GM13977 (cell line): ENCODE results near the gene BPTF.
"Not testable (repeated sequence)": the region's sequence is repeated elsewhere in the genome, so short reads cannot be mapped to it uniquely, and the experiment has no call there.

ENCODE experiments used
- DNase-seq: peaks from one replicate; pipeline ENCODE4 v3.0.0; 2012; ENCODE audit warnings: low spot score
- in situ Hi-C: fragments of 300-500 bp; cut with MboI; formaldehyde crosslinking; loops from one replicate; pipeline ENCODE4 v1.12.0; 2022; ENCODE audit warnings: low sequenced_read_pairs, low pct_unique_long_range_greater_than_20kb, mixed read lengths, inconsistent platforms; ENCODE audit not compliant: unreplicated experiment
- TF ChIP-seq, protein P1 (sequence below): IDR thresholded peaks from 2 replicates; pipeline ENCODE4 v1.5.1; 2012; ENCODE audit warnings: mild to moderate bottlenecking, control low read depth; ENCODE audit not compliant: insufficient read depth; ENCODE audit errors: extremely low read depth, missing control alignments

BPTF gene

GRCh38 chr17:67881083-67881482 lies 55.8 kb downstream of the BPTF start:
- TF ChIP-seq, protein P1, sequence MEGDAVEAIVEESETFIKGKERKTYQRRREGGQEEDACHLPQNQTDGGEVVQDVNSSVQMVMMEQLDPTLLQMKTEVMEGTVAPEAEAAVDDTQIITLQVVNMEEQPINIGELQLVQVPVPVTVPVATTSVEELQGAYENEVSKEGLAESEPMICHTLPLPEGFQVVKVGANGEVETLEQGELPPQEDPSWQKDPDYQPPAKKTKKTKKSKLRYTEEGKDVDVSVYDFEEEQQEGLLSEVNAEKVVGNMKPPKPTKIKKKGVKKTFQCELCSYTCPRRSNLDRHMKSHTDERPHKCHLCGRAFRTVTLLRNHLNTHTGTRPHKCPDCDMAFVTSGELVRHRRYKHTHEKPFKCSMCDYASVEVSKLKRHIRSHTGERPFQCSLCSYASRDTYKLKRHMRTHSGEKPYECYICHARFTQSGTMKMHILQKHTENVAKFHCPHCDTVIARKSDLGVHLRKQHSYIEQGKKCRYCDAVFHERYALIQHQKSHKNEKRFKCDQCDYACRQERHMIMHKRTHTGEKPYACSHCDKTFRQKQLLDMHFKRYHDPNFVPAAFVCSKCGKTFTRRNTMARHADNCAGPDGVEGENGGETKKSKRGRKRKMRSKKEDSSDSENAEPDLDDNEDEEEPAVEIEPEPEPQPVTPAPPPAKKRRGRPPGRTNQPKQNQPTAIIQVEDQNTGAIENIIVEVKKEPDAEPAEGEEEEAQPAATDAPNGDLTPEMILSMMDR, result no peak
- in situ Hi-C loops, result no loop called here
- no peak for DNase-seq

DNA sequence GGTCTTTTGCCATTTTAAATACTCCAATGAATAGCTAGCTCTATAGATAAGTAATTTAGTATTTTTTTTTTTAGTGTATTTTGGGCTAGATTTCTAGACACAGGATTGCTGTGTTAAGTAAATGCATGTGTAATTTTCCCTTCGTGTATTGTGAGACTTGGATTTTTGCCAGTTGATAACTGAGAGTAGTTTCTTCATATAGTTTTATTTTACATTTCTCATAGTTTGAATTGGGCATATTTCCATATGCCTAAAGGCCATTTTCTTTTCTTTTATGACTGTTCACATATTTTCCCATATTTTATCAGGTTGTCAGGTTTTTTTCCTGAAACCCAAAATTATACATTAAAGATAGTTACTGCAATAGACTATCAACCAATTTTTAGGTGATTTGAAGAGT lies 59.4 kb downstream of the BPTF start:
- TF ChIP-seq, protein P1, result no peak
- in situ Hi-C loops, result no loop called here
- DNase-seq, result no peak

GRCh38 chr17:67891481-67892119 lies 66.3 kb downstream of the BPTF start:
- in situ Hi-C loops, result no loop called here
- no peak for DNase-seq
- TF ChIP-seq, protein P1, result no peak

DNA sequence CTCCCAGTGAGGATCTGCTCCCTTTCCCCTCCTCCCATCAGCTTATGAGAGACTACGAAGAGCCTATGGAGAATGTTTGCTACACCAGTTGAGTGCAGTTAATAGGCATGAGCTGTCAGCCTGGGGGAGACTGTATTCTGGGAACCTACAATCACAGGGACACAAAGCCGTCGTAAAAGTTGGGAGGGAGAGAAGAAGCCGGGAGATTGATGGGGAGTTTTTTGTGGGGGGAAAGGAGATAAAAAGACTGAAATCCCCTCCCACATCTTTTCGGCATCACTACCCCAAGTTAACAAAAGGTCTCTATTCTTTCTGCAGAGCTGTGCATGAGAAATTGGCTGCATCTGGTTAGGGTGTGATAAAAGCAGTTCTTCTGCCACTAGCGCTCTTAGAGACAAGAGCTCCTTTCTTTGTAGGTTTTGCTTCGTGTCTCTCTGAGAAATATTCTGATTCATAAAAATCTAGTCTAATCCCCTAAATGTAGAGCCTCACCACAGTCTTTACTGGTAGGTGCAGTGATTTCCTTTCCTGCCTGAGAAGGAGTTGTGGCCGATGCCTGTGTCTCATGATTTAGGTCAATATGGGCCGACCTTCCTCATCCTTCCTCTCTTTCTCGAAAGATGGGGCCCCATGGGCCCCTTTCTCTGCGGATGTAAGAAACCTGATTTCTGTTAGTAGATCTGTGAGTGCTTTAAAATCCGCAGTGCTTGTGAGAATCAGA lies 77.4 kb downstream of the BPTF start:
- in situ Hi-C loops, result no loop called here
- TF ChIP-seq, protein P1, result no peak
- no peak for DNase-seq

- DNase-seq, in situ Hi-C loops: not testable (repeated sequence)
These were observed 80.0 kb downstream of the BPTF start for GRCh38 chr17:67905298-67905697.

DNA sequence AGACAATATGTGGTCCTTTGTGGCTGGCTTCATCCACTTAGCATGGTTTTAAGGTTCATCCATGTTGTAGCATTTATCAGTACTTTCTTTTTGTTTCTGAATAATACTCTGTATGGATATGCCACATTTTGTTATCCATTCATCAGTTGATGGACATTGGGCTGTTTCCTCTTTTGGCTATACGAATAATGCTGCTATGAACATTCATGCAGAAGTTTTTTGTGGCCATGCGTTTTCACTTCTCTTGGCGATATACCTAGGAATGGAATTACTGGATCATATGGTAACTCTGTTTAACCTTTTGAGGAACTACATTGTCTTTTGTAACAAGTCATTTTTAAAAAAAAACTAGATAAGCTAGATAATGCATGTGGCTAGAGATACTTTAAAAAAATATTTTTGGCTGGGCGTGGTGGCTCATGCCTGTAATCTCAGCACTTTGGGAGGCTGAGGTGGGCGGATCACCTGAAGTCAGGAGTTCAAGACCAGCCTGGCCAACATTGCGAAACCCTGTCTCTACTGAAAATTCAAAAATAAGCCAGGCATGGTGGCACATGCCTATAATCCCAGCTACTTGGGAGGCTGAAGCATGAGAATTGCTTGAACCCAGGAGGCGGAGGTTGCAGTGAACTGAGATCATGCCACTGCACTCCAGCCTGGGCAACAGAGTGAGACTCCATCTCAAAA lies 85.0 kb downstream of the BPTF start:
- in situ Hi-C loops, DNase-seq: not testable (repeated sequence)

DNA sequence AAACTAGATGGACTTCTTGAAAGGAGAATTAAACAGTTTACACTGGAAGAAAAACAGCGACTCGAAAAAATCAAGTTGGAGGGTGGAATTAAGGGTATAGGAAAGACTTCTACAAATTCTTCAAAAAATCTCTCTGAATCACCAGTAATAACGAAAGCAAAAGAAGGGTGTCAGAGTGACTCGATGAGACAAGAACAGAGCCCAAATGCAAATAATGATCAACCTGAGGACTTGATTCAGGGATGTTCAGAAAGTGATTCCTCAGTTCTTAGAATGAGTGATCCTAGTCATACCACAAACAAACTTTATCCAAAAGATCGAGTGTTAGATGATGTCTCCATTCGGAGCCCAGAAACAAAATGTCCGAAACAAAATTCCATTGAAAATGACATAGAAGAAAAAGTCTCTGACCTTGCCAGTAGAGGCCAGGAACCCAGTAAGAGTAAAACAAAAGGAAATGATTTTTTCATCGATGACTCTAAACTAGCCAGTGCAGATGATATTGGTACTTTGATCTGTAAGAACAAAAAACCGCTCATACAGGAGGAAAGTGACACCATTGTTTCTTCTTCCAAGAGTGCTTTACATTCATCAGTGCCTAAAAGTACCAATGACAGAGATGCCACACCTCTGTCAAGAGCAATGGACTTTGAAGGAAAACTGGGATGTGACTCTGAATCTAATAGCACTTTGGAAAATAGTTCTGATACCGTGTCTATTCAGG lies 85.9 kb downstream of the BPTF start:
- in situ Hi-C loops, result no loop called here
- peak; percentile 17 for DNase-seq
- TF ChIP-seq, protein P1, result no peak
